Measurements from ENCODE around the gene ZNF232. TPM values are rescaled to one million over a fixed set of nuclear protein-coding genes. Genes with fewer than 3 reads are reported as not detected.
A peak's percentile ranks its signal among the peaks of the same experiment; 100 is the strongest.
"Not testable (repeated sequence)": the region's sequence is repeated elsewhere in the genome, so short reads cannot be mapped to it uniquely, and the experiment has no call there.

The ZNF232 gene
- total RNA-seq, 4 donors from 2014 or later = 8.4 to 12.5 (median 10.8) TPM

DNA sequence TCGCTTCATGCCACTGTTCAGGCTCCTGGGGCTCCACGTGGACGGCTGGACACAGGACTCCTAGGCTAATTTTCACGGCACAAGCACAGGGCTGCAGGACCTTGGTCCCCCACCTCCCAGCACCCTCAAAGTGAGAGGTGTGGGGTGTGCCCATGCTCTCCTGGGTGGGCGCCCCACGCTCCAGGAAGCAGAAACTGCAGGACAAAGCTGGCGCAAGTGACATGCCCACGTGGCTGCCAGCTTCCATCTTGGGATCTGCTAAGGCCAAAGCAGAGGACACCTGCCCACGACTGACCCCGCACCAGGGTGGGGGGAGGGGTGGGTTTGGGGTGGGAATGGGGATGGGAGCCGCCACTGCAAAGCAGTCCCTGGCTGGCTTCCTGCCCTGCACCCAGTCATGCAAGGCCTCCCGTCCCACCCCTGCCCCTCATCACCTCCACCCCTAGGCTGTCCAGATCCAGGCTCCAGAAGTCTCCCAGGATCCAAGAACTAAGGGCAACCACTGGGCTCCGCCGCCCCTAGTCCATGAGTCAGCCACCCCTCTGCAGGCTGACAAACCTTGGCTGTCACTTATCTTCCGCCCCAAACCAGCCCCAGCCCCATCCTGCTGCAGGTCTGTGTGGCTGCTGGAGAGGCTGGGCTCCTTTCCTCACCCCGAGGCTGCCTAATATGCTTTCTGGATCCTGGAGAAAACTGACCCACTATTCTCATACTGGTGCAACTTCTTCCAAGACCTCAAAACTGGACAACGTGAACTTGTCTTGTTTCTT is 15.2 kb upstream of the ZNF232 start:
- WGBS = 84% methylated on average over 12 of the region's 17 CpGs
- intact Hi-C loops (cut with DNase I) = no loop called here
- TF ChIP-seq POLR2AphosphoS5 (IDR thresholded peaks at IDR 0.05) (no peak), EP300 (IDR thresholded peaks at IDR 0.05) (no peak), POLR2A (IDR thresholded peaks at IDR 0.05; ENCODE audit: low read depth) (no peak)
- TF ChIP-seq, protein P1, sequence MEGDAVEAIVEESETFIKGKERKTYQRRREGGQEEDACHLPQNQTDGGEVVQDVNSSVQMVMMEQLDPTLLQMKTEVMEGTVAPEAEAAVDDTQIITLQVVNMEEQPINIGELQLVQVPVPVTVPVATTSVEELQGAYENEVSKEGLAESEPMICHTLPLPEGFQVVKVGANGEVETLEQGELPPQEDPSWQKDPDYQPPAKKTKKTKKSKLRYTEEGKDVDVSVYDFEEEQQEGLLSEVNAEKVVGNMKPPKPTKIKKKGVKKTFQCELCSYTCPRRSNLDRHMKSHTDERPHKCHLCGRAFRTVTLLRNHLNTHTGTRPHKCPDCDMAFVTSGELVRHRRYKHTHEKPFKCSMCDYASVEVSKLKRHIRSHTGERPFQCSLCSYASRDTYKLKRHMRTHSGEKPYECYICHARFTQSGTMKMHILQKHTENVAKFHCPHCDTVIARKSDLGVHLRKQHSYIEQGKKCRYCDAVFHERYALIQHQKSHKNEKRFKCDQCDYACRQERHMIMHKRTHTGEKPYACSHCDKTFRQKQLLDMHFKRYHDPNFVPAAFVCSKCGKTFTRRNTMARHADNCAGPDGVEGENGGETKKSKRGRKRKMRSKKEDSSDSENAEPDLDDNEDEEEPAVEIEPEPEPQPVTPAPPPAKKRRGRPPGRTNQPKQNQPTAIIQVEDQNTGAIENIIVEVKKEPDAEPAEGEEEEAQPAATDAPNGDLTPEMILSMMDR (IDR thresholded peaks at IDR 0.05) = no peak

DNA sequence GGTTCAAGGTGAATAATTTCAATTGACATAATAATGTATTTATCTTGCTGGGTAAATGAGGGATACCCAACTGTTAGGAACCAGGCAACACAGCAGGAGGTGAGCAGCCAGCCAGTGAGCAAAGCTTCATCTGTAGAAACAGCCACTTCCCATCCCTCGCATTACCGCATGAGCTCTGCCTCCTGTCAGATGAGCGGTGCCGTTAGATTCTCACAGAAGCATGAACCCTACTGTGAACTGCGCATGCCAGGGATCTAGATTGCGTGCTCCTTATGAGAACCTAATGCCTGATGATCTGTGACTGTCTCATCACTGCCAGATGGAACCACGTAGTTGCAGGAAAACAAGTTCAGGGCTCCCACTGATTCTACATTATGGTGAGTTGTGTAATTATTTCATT is 13.2 kb upstream of the ZNF232 start:
- H3K9me3 ChIP-seq; intact Hi-C loops (cut with DNase I); H3K27ac ChIP-seq (replicated peaks in 1 of 4); H3K36me3 ChIP-seq; DNase-seq (ENCODE audit: extremely low spot score); H3K4me3 ChIP-seq: not testable (repeated sequence)
- Histone ChIP-seq H3K4me1 (peaks cover 9 to 18% (median 17%) of the 10 kb centered on the region in 4 donors), H3K27me3 (peaks cover 0 to 61% (median 5%) of the 10 kb centered on the region in 4 donors)
- WGBS = 74% methylated on average over 7 of the region's 7 CpGs

More for the DNA sequence above, 15.2 kb upstream of the ZNF232 start:
- peaks cover 9 to 17% (median 17%) of the 10 kb centered on the region in 4 donors for H3K4me1 ChIP-seq
- no peaks in the 10 kb centered on the region for H3K9me3 ChIP-seq
- peak; percentile 64 for DNase-seq (ENCODE audit: extremely low spot score)
- H3K36me3 ChIP-seq = no peaks in the 10 kb centered on the region
- H3K27ac ChIP-seq (replicated peaks in 1 of 4) = no peak overlapping the region
- no peak overlapping the region for H3K4me3 ChIP-seq
- H3K27me3 ChIP-seq = peaks cover 0 to 52% (median 3%) of the 10 kb centered on the region in 4 donors

DNA sequence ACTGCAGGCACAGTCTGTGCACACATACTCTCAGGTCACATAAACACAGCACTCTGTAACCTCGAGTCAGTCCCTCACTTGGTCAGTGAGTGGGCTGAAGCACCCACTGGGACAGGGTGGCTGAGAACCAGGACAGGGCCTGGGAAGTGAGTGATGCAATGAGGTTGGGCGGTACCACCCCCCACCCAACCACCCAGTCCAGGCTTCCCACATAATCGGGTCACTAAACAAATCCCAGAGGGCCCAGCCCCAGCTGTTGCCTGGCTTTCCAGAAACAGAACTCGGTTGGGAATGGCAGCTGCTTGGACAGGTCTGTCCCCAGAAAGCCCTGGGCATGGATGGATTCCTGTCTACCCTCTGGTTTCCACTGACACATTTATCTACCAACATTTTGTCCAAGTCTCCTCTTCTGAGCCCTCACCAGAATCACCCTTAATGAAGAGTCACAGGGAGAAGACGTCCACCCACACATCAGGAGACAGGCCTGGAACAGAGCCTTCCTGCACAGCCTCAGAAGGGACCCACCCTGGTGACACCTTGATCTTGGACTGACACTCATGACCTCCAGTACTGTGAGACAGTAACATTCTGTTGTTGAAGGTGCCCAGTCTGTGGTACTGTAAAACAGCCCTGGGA is 12.6 kb upstream of the ZNF232 start:
- DNase-seq (ENCODE audit: extremely low spot score); H3K36me3 ChIP-seq; H3K9me3 ChIP-seq; intact Hi-C loops (cut with DNase I); H3K4me3 ChIP-seq; H3K27ac ChIP-seq (replicated peaks in 1 of 4): not testable (repeated sequence)
- Histone ChIP-seq H3K4me1 (peaks cover 9 to 18% (median 17%) of the 10 kb centered on the region in 4 donors), H3K27me3 (peaks cover 0 to 60% (median 5%) of the 10 kb centered on the region in 4 donors)
- WGBS = 83% methylated on average over 1 of the region's 5 CpGs

DNA sequence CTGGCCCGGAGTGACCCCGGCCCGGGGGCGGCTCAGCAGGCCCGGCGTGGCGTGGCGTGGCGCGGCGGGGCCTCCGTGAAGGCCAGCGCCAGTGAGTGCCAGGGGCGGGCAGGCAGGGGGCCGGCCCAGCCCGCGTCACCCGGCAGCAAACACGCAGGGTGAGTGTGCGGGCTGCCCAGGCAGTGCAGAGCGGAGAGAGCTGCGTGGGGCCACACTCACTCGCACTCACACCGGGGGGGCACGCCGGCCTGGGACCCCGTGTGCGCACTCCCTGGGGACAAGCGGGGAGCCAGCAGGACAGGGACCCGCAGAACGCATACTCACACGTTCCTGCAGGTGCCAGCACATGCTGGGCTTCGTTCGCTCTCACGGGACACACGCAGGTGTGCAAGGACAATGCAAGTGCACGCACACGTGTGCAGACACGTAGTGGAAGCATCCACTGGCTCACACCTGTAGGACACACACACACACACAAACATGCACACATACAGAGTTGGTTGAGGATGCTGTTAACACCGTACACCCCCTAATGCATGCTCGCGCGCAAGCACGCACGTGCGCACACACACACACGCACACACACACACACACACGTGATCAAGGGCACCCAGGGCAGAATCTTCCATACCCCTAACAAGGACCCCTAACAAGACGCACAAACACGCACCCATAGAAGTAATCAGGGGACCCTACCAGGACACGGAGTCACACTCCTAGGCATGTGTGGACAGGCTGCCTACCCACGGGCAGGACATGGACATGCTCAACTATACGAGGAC is 11.9 kb upstream of the ZNF232 start:
- Histone ChIP-seq H3K4me3 (peak overlapping the region; percentile 56 to 60 (median 58)), H3K36me3 (no peaks in the 10 kb centered on the region), H3K27me3 (peaks cover 0 to 63% (median 5%) of the 10 kb centered on the region in 4 donors), H3K27ac (replicated peaks in 1 of 4) (peak overlapping the region in 1 of 4 donors; percentile 78), H3K4me1 (peaks cover 9 to 18% (median 17%) of the 10 kb centered on the region in 4 donors), H3K9me3 (peaks cover 0 to under 1% (median 0%) of the 10 kb centered on the region in 4 donors)
- TF ChIP-seq, protein P1 (IDR thresholded peaks at IDR 0.05) = no peak
- TF ChIP-seq EP300 (IDR thresholded peaks at IDR 0.05) = no peak
- no peak for TF ChIP-seq POLR2AphosphoS5 (IDR thresholded peaks at IDR 0.05)
- TF ChIP-seq POLR2A (IDR thresholded peaks at IDR 0.05; ENCODE audit: low read depth) = no peak
- WGBS = 67% methylated on average over 28 of the region's 53 CpGs
- intact Hi-C loops (cut with DNase I) = no loop called here
- DNase-seq (ENCODE audit: extremely low spot score) = no peak

DNA sequence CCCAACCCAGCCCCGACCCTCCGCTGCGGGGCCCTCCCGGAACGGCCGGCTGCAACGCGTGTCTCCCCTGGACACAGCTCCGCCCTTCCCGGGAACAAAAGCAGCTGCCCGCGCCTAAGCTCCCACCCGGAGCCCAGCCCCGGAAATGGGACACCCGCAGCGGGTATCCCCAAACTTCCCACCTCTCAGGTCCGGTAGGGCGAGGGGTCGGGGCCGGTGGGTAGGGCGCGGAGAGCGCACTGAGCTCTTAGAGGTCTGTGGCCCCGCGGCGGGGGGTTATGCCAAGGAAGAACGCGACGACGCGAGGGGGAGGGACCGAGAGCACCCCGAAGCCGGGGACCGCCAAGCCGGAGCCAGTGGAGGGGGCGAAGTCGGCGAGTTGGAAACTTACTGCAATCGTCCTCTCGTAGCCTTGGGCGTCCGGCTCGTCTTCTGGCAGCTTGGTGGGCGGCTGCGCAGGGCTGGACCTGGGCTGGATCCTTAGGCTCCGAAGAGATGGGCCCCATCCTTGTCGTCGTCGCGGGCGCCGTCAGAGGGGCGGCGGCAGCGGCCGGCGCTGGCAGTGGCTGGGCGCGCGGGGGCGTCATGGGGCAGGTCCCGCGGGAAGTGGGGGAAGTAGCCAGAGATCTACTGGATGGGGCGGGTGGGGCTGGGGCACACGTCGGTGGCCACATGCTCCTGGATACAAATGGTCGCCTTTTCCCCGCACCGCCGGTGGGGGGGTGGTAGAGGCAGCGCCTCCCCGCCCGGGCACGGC is 11.1 kb upstream of the ZNF232 start:
- Histone ChIP-seq H3K27ac (replicated peaks in 1 of 4) (peak overlapping the region; percentile 3 to 78 (median 17)), H3K27me3 (peaks cover 0 to 69% (median 5%) of the 10 kb centered on the region in 4 donors), H3K36me3 (no peaks in the 10 kb centered on the region), H3K4me3 (peak overlapping the region; percentile 56 to 60 (median 58)), H3K9me3 (peaks cover 0 to 7% (median 0%) of the 10 kb centered on the region in 4 donors), H3K4me1 (peaks cover 9 to 18% (median 17%) of the 10 kb centered on the region in 4 donors)
- intact Hi-C loops (cut with DNase I) = no loop called here
- no peak for TF ChIP-seq POLR2A (IDR thresholded peaks at IDR 0.05; ENCODE audit: low read depth)
- TF ChIP-seq EP300 (IDR thresholded peaks at IDR 0.05) = no peak
- no peak for TF ChIP-seq POLR2AphosphoS5 (IDR thresholded peaks at IDR 0.05)
- TF ChIP-seq, protein P1 (IDR thresholded peaks at IDR 0.05) = no peak
- 0% methylated on average over 10 of the region's 75 CpGs for WGBS
- no peak for DNase-seq (ENCODE audit: extremely low spot score)

DNA sequence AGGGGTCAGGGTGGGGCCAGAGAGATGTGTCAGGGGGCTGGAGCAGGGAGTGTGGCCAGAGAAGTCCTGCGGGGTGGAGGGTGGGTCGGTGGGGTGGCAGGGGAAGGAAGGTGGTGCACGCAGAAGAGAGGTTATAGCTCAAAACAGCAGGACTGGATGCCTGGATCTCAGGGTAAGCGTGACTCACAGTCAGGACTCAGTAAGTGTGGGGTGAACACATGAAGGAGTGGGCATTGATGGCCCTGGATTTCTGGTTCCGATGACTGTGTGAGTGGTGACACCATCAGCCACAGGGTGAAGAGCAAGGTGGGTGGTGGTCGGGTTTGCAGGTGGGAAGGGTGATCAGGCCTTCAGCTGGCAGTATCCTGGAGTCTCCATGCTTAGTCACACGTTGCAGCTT is 10.4 kb upstream of the ZNF232 start:
- Histone ChIP-seq H3K27ac (replicated peaks in 1 of 4) (peak overlapping the region in 1 of 4 donors; percentile 78), H3K27me3 (peaks cover 0 to 69% (median 6%) of the 10 kb centered on the region in 4 donors), H3K4me3 (peak overlapping the region; percentile 56 to 60 (median 58)), H3K4me1 (peaks cover 9 to 19% (median 17%) of the 10 kb centered on the region in 4 donors)
- H3K36me3 ChIP-seq; intact Hi-C loops (cut with DNase I); H3K9me3 ChIP-seq; DNase-seq (ENCODE audit: extremely low spot score): not testable (repeated sequence)
- 69% methylated on average over 7 of the region's 7 CpGs for WGBS

All from esophagus muscularis mucosa (tissue), 4 donors.